Hepatocyte (in vitro differentiated cells): ENCODE data around the gene SCGB1D4.

Experiments
- EZH2 ChIP-seq: fragments of 200-600 bp; sonication (generic); IDR thresholded peaks from 2 replicates; pipeline ENCODE4 v1.6.1; 2016; ENCODE audit warnings: antibody characterized with exemption, mild to moderate bottlenecking, borderline replicate concordance
- TF ChIP-seq, protein P1 (sequence below): fragments of 200-600 bp; sonication (generic); IDR thresholded peaks from 2 replicates; pipeline ENCODE4 v1.5.1; 2016; ENCODE audit warnings: antibody characterized with exemption, mild to moderate bottlenecking; ENCODE audit not compliant: poor library complexity

DNA sequence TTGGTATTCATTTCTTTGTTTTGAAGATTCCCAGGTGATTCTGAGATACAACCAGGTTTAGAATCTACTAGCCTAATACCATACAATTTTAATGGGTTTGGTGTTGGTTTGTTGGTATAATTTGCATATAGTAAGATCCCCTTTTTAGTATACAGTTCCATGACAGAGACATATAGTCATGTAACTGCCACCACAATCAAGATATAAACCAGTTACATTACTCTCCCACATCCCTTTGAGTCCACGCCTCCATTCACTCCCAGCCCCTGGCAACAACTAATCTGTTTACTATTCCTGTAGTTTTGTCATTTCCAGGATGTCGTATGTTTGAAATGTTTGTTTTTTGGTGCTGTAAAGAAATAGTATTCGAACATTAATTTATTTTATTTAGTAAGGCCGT lies 42.7 kb upstream of the SCGB1D4 start:
- TF ChIP-seq, protein P1, sequence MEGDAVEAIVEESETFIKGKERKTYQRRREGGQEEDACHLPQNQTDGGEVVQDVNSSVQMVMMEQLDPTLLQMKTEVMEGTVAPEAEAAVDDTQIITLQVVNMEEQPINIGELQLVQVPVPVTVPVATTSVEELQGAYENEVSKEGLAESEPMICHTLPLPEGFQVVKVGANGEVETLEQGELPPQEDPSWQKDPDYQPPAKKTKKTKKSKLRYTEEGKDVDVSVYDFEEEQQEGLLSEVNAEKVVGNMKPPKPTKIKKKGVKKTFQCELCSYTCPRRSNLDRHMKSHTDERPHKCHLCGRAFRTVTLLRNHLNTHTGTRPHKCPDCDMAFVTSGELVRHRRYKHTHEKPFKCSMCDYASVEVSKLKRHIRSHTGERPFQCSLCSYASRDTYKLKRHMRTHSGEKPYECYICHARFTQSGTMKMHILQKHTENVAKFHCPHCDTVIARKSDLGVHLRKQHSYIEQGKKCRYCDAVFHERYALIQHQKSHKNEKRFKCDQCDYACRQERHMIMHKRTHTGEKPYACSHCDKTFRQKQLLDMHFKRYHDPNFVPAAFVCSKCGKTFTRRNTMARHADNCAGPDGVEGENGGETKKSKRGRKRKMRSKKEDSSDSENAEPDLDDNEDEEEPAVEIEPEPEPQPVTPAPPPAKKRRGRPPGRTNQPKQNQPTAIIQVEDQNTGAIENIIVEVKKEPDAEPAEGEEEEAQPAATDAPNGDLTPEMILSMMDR, result no peak
- no peak for TF ChIP-seq EZH2
